Measurements from ENCODE around the gene HRG.

DNA sequence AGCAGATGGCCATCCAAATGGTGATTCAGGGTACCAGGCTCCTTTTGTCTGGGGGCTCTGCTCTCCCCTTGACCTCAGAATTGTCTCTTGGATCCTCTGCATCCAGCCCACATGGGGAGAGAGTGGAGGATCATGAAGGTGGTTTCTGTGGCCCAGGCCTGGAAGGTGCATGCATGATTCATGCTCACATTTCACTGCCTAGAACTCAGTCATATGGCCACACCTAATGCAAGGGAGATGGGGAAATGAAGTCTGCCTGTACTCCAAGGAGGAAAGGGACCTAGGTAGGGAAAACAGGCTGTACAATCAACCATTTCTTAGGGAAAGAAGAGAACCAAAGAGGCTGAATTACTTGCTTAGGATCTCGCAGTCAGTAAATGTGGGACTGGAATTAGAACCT is 15.1 kb downstream of the HRG start:
- no peak for TF ChIP-seq CTCF (IDR thresholded peaks at IDR 0.05)
- TF ChIP-seq POLR2AphosphoS5 (IDR thresholded peaks at IDR 0.05; ENCODE audit: low read depth, low read length): no peak
- TF ChIP-seq SIN3A (IDR thresholded peaks at IDR 0.05; ENCODE audit: borderline replicate concordance, insufficient read depth, low read depth, low read length): no peak
- no peak for TF ChIP-seq REST (IDR thresholded peaks at IDR 0.05; ENCODE audit: insufficient read depth in 1 of 2, low read depth in 2 of 2, low read length in 1 of 2)

All from Panc1 (cell line).